ENCODE data around the gene PLCE1. TPM values are rescaled to one million over a fixed set of nuclear protein-coding genes. Genes with fewer than 3 reads are reported as not detected.
A peak's percentile ranks its signal among the peaks of the same experiment; 100 is the strongest.

PLCE1 gene
- total and polyA plus RNA-seq, 5 experiments from 2014 or later = 0.08 to 0.19 (median 0.17) TPM; not detected in 2

DNA sequence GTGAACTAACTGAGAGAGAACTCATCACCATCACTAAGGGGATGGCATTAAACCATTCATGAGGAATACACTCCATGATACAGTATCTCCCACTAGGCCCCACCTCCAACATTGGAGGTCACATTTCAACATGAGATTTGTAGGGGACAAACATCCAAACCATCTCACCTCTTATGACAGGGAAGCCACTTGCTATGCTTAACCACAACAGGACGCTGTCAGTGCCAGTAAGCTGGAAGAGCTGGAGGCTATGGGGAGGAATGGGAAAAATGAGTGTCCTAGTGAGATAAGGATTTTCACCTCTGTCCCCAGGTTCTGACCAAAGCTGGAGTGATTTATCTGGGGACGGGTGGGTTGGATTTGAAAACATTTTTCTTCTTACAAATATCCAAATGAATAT lies 17.6 kb downstream of the PLCE1 start:
- DNase-seq = no peak
- Mint-ChIP-seq H3K36me3 (no peaks in the 10 kb centered on the region), H3K27ac (no peak overlapping the region), H3K4me1 (no peaks in the 10 kb centered on the region), H3K27me3 (peaks cover 5 to 26% (median 20%) of the 10 kb centered on the region in 5 donors), H3K4me3 (no peak overlapping the region), H3K9me3 (peaks cover 0 to 7% (median 0%) of the 10 kb centered on the region in 9 donors)
- POLR2A ChIA-PET = no interaction called here
- no peak for ATAC-seq

DNA sequence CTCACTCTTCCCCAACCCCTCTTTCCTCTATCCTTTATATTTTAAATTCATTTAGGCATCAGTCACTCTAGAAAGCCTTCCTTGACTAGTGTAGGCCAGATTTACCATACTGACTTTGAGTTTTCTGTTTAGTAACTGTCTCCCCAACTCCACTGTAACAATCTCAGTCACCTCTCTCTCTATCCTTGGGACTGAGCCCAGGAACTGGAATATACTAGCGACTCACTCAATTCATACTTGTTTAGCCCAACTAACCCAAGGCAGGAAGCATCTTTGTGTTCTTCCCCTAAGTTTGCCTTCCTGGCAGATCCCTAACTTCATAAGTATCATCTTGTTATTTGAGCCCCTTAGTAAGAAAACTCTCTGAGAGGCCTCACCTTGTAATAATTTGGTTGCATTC lies 19.1 kb downstream of the PLCE1 start:
- DNase-seq (no peak), ATAC-seq (no peak)
- Mint-ChIP-seq H3K36me3 (no peaks in the 10 kb centered on the region), H3K9me3 (peaks cover 0 to 7% (median 0%) of the 10 kb centered on the region in 9 donors), H3K27me3 (peaks cover 5 to 19% (median 15%) of the 10 kb centered on the region in 5 donors), H3K4me3 (no peak overlapping the region), H3K27ac (no peak overlapping the region), H3K4me1 (no peaks in the 10 kb centered on the region)
- POLR2A ChIA-PET = no interaction called here

DNA sequence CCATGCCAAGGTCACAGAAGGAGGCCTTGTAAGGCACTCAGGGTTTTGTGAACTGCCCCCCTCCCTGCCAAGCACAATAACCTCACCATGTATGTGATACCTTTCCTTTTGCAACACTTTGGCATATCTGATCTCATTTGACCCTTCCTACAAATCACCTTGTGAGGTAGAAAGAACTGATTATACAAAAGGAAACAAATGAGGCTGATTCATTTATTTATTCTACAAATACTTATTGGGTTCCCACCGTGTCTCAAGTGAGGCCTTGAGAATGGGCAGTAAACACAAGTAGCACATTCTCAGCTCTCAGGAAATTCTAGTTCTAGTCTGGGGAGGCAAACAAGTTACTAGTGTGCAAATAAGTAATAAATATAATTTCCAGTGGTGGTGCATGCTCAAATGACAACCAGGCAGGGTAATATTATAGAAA lies 19.6 kb downstream of the PLCE1 start:
- POLR2A ChIA-PET = no interaction called here
- H3K4me3 Mint-ChIP-seq = no peak overlapping the region
- ATAC-seq (no peak), DNase-seq (no peak)
- no peak overlapping the region for H3K27ac Mint-ChIP-seq
- peaks cover 0 to 7% (median 0%) of the 10 kb centered on the region in 9 donors for H3K9me3 Mint-ChIP-seq
- H3K4me1 Mint-ChIP-seq = no peaks in the 10 kb centered on the region
- peaks cover 6 to 19% (median 15%) of the 10 kb centered on the region in 5 donors for H3K27me3 Mint-ChIP-seq
- no peaks in the 10 kb centered on the region for H3K36me3 Mint-ChIP-seq

DNA sequence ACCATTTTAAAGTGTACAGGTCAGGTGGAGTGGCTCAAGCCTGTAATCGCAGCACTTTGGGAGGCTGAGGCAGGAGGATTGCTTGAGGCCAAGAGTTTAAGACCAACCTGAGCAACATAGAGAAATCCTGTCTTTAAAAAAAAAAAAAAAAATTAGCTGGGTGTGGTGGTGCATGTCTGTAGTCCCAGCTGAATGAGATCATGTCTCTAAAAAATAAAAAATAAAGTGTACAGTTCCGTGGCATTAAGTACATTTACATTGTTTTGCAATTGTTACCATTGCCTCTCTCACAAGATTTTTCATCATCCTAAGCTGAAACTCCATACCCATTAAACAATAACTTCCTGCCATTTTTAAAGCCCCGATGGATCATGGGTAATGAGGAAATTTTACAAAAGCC lies 20.6 kb downstream of the PLCE1 start:
- ATAC-seq (no peak), DNase-seq (no peak)
- Mint-ChIP-seq H3K27me3 (peaks cover 6 to 17% (median 12%) of the 10 kb centered on the region in 5 donors), H3K9me3 (peaks cover 0 to 7% (median 0%) of the 10 kb centered on the region in 9 donors), H3K4me3 (no peak overlapping the region), H3K36me3 (no peaks in the 10 kb centered on the region), H3K27ac (no peak overlapping the region), H3K4me1 (no peaks in the 10 kb centered on the region)
- POLR2A ChIA-PET = no interaction called here

DNA sequence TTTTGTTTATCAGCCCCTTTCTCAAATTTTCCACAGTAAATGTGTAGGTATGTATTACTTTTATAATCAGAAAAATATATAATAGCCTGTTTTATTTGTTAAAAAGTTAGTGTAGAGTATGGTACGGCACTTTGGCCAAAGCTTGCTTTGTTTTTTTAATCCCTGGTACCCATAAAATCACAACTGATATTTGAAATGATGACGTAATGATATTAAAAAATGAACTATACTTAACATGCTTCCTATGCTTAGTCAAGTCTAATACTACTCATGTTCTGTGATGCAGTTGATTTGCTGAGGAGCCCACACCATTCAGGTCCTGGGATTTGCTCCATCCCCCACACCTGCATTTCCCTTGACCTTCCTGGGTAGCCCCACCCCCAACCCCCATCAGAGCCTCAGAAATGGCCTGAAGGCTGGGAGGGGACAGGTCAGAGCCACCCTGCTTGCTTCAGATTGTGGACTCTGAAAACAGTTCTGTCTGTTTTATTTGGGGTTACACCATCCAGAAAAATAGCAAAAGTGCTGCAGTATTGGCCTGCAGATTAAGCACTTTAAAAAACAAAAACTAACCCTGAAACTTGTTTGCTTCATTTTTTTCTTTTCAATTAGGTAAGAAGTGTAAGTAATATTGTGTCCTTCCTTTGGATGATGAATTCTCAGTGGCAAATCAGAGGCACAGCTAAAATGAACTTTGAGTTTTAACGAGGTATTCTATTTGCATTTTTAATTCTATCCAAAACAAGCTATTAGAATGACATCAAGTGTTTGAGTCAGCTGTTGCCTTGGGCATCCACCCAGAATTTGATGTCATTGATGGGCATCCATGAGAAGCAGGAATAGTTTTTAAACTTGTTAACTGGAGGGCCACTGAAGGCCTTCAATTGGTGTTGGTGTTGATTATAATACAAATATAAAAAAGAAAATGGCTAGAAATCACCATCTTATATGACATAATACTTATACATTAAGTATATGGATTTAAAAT lies 23.3 kb downstream of the PLCE1 start:
- H3K27ac Mint-ChIP-seq = no peak overlapping the region
- no peak overlapping the region for H3K4me3 Mint-ChIP-seq
- POLR2A ChIA-PET = no interaction called here
- DNase-seq (no peak), ATAC-seq (no peak)
- H3K36me3 Mint-ChIP-seq = no peaks in the 10 kb centered on the region
- H3K9me3 Mint-ChIP-seq = peaks cover 0 to 2% (median 0%) of the 10 kb centered on the region in 9 donors
- no peaks in the 10 kb centered on the region for H3K4me1 Mint-ChIP-seq
- peaks cover 5 to 17% (median 9%) of the 10 kb centered on the region in 5 donors for H3K27me3 Mint-ChIP-seq

DNA sequence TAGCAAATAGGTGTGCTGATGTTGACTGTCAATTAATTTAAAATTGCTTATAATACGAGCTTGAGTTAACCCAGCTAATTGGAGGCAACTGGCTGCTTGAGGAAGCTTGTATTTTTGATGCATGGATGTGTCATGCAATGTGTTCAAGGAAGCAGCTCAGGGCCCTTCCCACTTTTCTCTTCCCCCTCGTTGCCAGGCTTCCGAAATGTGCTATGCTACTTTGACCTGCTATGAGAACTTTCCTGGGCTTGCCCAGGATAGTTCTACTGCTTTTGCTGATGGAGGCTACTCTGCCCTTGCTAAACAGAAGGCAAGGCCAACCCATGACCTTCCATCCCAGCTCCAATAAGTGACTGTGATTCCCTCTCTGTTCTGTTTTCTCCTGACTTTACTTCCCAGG lies 24.4 kb downstream of the PLCE1 start:
- Mint-ChIP-seq H3K36me3 (no peaks in the 10 kb centered on the region), H3K27ac (no peak overlapping the region), H3K4me3 (no peak overlapping the region), H3K4me1 (no peaks in the 10 kb centered on the region), H3K27me3 (peaks cover 6 to 12% (median 8%) of the 10 kb centered on the region in 5 donors), H3K9me3 (peaks cover 0 to 2% (median 0%) of the 10 kb centered on the region in 9 donors)
- POLR2A ChIA-PET = no interaction called here
- DNase-seq (no peak), ATAC-seq (no peak)

DNA sequence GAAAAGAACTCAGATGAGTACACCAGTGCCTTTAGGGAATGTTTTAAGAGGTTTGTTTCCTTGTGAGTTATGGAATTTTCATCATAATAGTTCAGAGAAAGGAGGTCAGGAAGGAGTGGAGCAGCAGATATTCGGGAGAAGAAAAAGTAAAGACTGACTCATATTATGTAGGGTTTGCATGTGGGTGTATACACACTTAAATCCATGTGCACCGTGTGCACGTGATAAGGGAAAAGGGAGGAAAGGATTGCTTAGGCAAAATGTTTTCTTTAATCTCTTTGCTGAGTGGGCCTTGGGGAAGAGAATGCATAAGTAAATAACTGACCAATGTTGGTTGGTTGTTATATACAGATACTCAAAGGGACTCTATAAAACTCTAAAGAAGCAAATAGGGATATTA lies 30.2 kb downstream of the PLCE1 start:
- Mint-ChIP-seq H3K27me3 (peaks cover 5 to 16% (median 8%) of the 10 kb centered on the region in 5 donors), H3K4me3 (no peak overlapping the region), H3K27ac (peak overlapping the region in 1 of 10 donors; percentile 51), H3K9me3 (peaks cover 0 to 29% (median 17%) of the 10 kb centered on the region in 9 donors), H3K4me1 (no peaks in the 10 kb centered on the region), H3K36me3 (peaks cover 0 to 10% (median 0%) of the 10 kb centered on the region in 3 donors)
- ATAC-seq (no peak), DNase-seq (no peak)
- POLR2A ChIA-PET = no interaction called here

DNA sequence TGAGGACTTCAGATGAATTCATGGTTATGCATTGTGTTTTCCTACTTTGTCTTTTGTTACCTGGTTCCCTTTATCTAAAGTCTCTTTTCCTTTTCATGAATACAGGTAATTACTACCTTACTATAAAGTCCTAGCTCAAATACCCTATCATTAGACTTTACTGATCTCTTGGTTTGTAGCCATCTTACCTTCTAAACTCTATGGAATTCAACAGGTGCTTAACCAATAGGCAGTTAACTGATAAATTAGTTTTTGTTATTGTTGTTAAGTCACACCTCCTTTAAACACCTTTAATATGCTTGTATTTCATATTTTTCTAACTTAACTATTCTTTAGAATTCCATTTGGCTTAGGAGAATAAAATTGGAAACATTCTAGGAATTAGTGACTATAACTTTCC lies 30.7 kb downstream of the PLCE1 start:
- Mint-ChIP-seq H3K4me3 (no peak overlapping the region), H3K27me3 (peaks cover 5 to 16% (median 8%) of the 10 kb centered on the region in 5 donors), H3K4me1 (no peaks in the 10 kb centered on the region), H3K27ac (no peak overlapping the region), H3K9me3 (peaks cover 4 to 34% (median 21%) of the 10 kb centered on the region in 9 donors), H3K36me3 (peaks cover 0 to 14% (median under 1%) of the 10 kb centered on the region in 3 donors)
- DNase-seq (no peak), ATAC-seq (no peak)
- POLR2A ChIA-PET = no interaction called here

DNA sequence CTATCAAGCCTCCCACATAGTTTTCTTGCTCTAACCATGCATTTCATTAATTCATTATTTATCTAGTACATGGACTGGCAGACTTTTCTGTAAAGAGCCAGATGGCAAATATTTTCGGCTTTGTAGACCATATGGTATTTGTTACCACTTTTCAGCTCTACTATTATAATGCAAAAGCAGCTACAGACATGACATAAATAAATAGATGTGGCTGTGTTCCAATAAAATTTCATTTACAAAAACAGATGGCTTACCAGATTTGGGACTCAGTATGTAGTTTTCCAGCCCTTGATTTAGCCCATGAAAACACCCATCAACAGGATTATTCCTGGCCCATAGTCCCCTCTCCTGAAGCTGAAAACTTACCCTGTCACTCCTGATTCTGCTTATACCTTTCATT lies 32.1 kb downstream of the PLCE1 start:
- Mint-ChIP-seq H3K27me3 (peaks cover 3 to 16% (median 9%) of the 10 kb centered on the region in 5 donors), H3K27ac (no peak overlapping the region), H3K4me1 (no peaks in the 10 kb centered on the region), H3K4me3 (no peak overlapping the region), H3K9me3 (peaks cover 18 to 48% (median 31%) of the 10 kb centered on the region in 9 donors), H3K36me3 (peaks cover 0 to 19% (median 3%) of the 10 kb centered on the region in 3 donors)
- POLR2A ChIA-PET = no interaction called here
- ATAC-seq (no peak), DNase-seq (no peak)

DNA sequence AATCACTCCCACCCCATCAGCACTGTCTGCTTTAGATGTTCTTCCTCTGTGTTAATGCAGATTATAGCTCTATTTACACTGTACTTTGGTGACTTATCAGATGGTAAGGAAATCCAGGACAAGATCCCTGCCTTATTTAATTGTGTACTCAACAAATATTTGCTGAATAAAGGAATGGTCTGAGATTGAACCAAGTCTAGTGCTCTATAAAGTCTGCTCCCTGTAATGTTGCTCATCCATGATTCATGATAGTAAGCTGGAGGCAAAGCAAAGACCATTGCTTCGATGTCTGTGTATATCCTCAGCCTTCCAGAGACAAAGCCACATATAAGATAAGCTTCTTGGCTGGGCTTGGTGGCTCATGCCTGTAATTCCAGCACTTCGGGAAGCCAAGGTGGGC lies 33.5 kb downstream of the PLCE1 start:
- ATAC-seq (no peak), DNase-seq (no peak)
- peaks cover 3 to 20% (median 9%) of the 10 kb centered on the region in 5 donors for H3K27me3 Mint-ChIP-seq
- no peak overlapping the region for H3K4me3 Mint-ChIP-seq
- H3K27ac Mint-ChIP-seq = no peak overlapping the region
- H3K9me3 Mint-ChIP-seq = peaks cover 25 to 56% (median 36%) of the 10 kb centered on the region in 9 donors
- POLR2A ChIA-PET = no interaction called here
- H3K36me3 Mint-ChIP-seq = peaks cover 0 to 28% (median 3%) of the 10 kb centered on the region in 3 donors
- no peaks in the 10 kb centered on the region for H3K4me1 Mint-ChIP-seq

DNA sequence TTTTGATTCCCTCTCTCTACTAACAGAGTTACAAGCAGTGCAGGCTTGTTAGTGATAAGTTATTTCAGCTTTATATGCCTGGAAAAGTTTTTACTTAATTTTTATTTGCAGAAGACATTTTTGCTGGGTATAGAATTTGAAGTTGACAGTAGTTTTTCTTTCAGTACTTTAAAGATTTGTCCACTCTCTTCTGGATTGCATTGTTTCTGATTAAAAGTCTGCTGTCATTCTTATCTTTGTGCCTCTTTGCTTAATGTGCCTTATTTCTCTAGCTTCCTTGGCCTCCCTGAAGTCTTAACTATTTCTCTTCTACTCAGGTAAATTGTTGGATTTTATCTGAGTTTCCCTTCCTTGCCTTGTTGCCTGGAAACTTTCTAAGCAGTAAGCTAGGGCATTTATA lies 36.2 kb downstream of the PLCE1 start:
- H3K36me3 Mint-ChIP-seq = peaks cover 0 to 28% (median 3%) of the 10 kb centered on the region in 3 donors
- DNase-seq (no peak), ATAC-seq (no peak)
- no peak overlapping the region for H3K27ac Mint-ChIP-seq
- peaks cover 0 to 14% (median 6%) of the 10 kb centered on the region in 5 donors for H3K27me3 Mint-ChIP-seq
- no peaks in the 10 kb centered on the region for H3K4me1 Mint-ChIP-seq
- POLR2A ChIA-PET = no interaction called here
- H3K4me3 Mint-ChIP-seq = no peak overlapping the region
- H3K9me3 Mint-ChIP-seq = peaks cover 24 to 55% (median 36%) of the 10 kb centered on the region in 9 donors

DNA sequence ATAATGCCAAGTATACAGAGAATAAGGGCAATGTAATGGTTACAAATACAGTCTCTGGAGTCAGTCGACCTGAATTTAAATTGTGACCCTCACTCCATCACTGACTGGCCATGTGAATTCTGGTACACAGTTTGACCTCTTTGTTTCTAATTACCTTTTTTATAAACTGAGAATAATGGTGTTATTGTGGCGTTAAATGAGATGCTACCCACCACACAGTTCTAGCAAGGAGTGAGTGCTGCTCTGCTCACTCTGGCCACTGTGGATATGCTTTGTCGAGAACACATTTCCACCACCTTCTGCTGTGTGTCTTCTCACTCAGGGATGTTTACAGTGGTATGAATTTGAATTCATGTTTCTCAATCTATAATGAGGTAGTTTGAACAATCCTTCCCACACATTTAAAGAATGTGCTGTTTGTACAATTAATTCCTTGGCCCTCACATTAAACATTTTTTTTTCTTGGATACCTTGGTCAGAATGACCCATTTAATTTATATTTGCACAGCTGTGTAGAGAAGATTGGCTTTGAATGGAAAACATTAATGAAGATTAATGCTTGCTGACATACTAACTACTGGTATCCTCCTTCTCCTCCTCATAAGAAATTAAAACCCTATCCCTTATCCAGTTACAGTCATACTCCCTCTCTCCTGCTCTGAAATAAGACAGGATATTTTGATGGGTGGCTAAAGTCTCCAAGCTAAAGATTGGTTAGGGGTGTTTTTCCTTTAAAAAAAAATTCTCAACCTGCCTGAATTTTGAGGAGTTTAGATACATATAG lies 42.4 kb downstream of the PLCE1 start:
- H3K27ac Mint-ChIP-seq = no peak overlapping the region
- POLR2A ChIA-PET = no interaction called here
- ATAC-seq = no peak
- H3K27me3 Mint-ChIP-seq = peaks cover 2 to 12% (median 8%) of the 10 kb centered on the region in 5 donors
- H3K9me3 Mint-ChIP-seq = peaks cover 3 to 23% (median 6%) of the 10 kb centered on the region in 9 donors
- H3K36me3 Mint-ChIP-seq = peaks cover 0 to 5% (median 0%) of the 10 kb centered on the region in 3 donors
- no peaks in the 10 kb centered on the region for H3K4me1 Mint-ChIP-seq
- no peak for DNase-seq
- H3K4me3 Mint-ChIP-seq = no peak overlapping the region

DNA sequence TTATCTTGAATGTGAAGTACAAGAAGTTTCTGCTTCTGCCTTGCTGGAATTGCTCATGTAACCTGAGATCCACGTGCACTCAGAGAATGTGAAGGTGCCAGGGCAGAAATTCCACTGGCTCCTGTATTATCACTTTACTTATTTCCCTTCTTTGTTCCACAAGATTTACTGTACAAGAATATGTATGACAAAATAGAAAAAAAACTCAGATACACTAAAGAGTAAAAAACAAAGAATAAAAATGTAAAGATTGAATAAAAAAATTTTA lies 43.0 kb downstream of the PLCE1 start:
- H3K36me3 Mint-ChIP-seq = peaks cover 0 to 2% (median 0%) of the 10 kb centered on the region in 3 donors
- POLR2A ChIA-PET = no interaction called here
- no peaks in the 10 kb centered on the region for H3K4me1 Mint-ChIP-seq

More for the DNA sequence above, 43.0 kb downstream of the PLCE1 start:
- ATAC-seq = no peak
- peaks cover under 1 to 17% (median 5%) of the 10 kb centered on the region in 9 donors for H3K9me3 Mint-ChIP-seq
- H3K27me3 Mint-ChIP-seq = peaks cover 2 to 13% (median 8%) of the 10 kb centered on the region in 5 donors
- no peak overlapping the region for H3K27ac Mint-ChIP-seq
- no peak for DNase-seq
- no peak overlapping the region for H3K4me3 Mint-ChIP-seq
